H1 (cell line): ENCODE measurements around the gene LEUTX. TPM values are rescaled to one million over a fixed set of nuclear protein-coding genes. Genes with fewer than 3 reads are reported as not detected.

ENCODE experiments used
- CTCF ChIA-PET: fragments of 300-600 bp; sonication (Branson Sonifier 250); formaldehyde crosslinking; loops from one replicate; lab custom pipeline; 2021; ENCODE audit not compliant: partially characterized antibody; lab: Charles Lee
- POLR2A ChIA-PET: fragments of 300-600 bp; sonication (Branson Sonifier 250); formaldehyde crosslinking; loops from one replicate; lab custom pipeline; 2021; ENCODE audit warnings: inconsistent platforms; ENCODE audit not compliant: partially characterized antibody; lab: Charles Lee
- DNase-seq, 2 experiments: peaks; one replicate each; pipeline versions ENCODE4 v3.0.0 to v3.0.0-alpha.2; 2010 to 2022; ENCODE audit warnings: low spot score in 2 of 2, low read depth in 1 of 2, mixed read lengths in 1 of 2
- FAIRE-seq: peaks from 2 replicates; lab custom pipeline; 2011; peaks lifted over from hg19 to GRCh38; lab: Jason Lieb, UNC
- H2AFZ ChIP-seq: 2 replicates; pipeline ENCODE4 v1.8.1; 2012; ENCODE audit warnings: low read length, inconsistent platforms
- H2AK5ac ChIP-seq: 2 replicates; pipeline ENCODE4 v1.6.1; 2013; ENCODE audit warnings: low read depth, low read length
- H2BK120ac ChIP-seq: replicated peaks from 2 replicates; pipeline ENCODE3; 2013; ENCODE audit warnings: low read depth, low read length, inconsistent platforms
- H2BK12ac ChIP-seq: 2 replicates; pipeline ENCODE4 v1.6.1; 2013; ENCODE audit warnings: low read depth, low read length
- H2BK15ac ChIP-seq: 2 replicates; pipeline ENCODE4 v1.6.1; 2013; ENCODE audit warnings: low read length
- H2BK20ac ChIP-seq: 2 replicates; pipeline ENCODE4 v1.6.1; 2013; ENCODE audit warnings: low read length
- H2BK5ac ChIP-seq: 2 replicates; pipeline ENCODE4 v1.6.1; 2013; ENCODE audit warnings: low read depth, low read length
- H3K14ac ChIP-seq: 2 replicates; pipeline ENCODE4 v1.6.1; 2013; ENCODE audit warnings: inconsistent platforms; ENCODE audit not compliant: insufficient read length
- H3K18ac ChIP-seq: 2 replicates; pipeline ENCODE4 v1.6.1; 2013; ENCODE audit warnings: low read length; ENCODE audit errors: extremely low read depth
- H3K23ac ChIP-seq: 2 replicates; pipeline ENCODE4 v1.6.1; 2013; ENCODE audit warnings: inconsistent platforms; ENCODE audit not compliant: insufficient read length
- H3K23me2 ChIP-seq: 2 replicates; pipeline ENCODE4 v1.6.1; 2013; ENCODE audit warnings: low read depth, low read length
- H3K27ac ChIP-seq: 2 replicates; pipeline ENCODE4 v1.6.1; 2011; ENCODE audit warnings: low read depth, low read length, inconsistent platforms
- H3K27me3 ChIP-seq, 4 experiments: replicated peaks in 1 of 4; 1 replicate in 1 of 4; 2 replicates in 3 of 4; pipeline versions ENCODE4 v1.6.1 to v1.8.1; 2011 to 2013; ENCODE audit warnings: low read length in 3 of 4, mild to moderate bottlenecking in 3 of 4, inconsistent platforms in 2 of 4, mixed read lengths in 2 of 4, moderate library complexity in 1 of 4; ENCODE audit not compliant: control insufficient read depth in 3 of 4, insufficient read depth in 3 of 4; ENCODE audit errors: extremely low read depth in 1 of 4
- H3K36me3 ChIP-seq, 4 experiments: 2 replicates each; pipeline versions ENCODE4 v1.6.1 to v1.8.1; 2011 to 2013; ENCODE audit warnings: mild to moderate bottlenecking in 4 of 4, low read length in 3 of 4, moderate library complexity in 2 of 4, control low read depth in 1 of 4, inconsistent platforms in 1 of 4; ENCODE audit not compliant: insufficient read depth in 4 of 4, control insufficient read depth in 2 of 4
- H3K4ac ChIP-seq: replicated peaks from 2 replicates; pipeline ENCODE3; 2013; ENCODE audit warnings: low read length, low read depth, mixed read lengths, inconsistent platforms; ENCODE audit not compliant: insufficient read length
- H3K4me1 ChIP-seq, 4 experiments: replicated peaks in 1 of 4; 1 replicate in 1 of 4; 2 replicates in 3 of 4; pipeline versions ENCODE4 v1.6.1 to v1.8.1; 2011 to 2013; ENCODE audit warnings: low read length in 3 of 4, inconsistent platforms in 2 of 4, mixed read lengths in 1 of 4; ENCODE audit not compliant: insufficient read depth in 4 of 4, control insufficient read depth in 3 of 4
- H3K4me2 ChIP-seq, 2 experiments: 2 replicates each; pipeline versions ENCODE4 v1.6.1 to v1.8.1; 2011 to 2013; ENCODE audit warnings: low read depth in 2 of 2, low read length in 2 of 2, control low read depth in 1 of 2, inconsistent platforms in 1 of 2, mild to moderate bottlenecking in 1 of 2; ENCODE audit not compliant: insufficient read depth in 1 of 2
- H3K4me3 ChIP-seq, 4 experiments: fragments of 200-600, 300-600 bp in 1 of 4; sonication (generic), shearing (Covaris generic), sonication (Bioruptor Twin) in 1 of 4; 2 replicates each; pipeline versions ENCODE4 v1.5.1 to v1.8.1; 2011 to 2016; ENCODE audit warnings: low read length in 4 of 4, low read depth in 3 of 4, control low read depth in 2 of 4, inconsistent platforms in 2 of 4, mild to moderate bottlenecking in 2 of 4, mixed read lengths in 1 of 4, moderate library complexity in 1 of 4; ENCODE audit not compliant: insufficient read depth in 2 of 4; ENCODE audit errors: extremely low read depth in 1 of 4
- H3K56ac ChIP-seq: replicated peaks from 2 replicates; pipeline ENCODE3; 2013; ENCODE audit warnings: low read depth, mild to moderate bottlenecking, mixed read lengths, low read length, inconsistent platforms; ENCODE audit not compliant: insufficient read length
- H3K79me1 ChIP-seq: 2 replicates; pipeline ENCODE4 v1.6.1; 2013; ENCODE audit warnings: low read depth, low read length, control low read depth
- H3K79me2 ChIP-seq, 2 experiments: 2 replicates each; pipeline versions ENCODE4 v1.6.1 to v1.8.1; 2012 to 2013; ENCODE audit warnings: low read length in 2 of 2, mild to moderate bottlenecking in 2 of 2, inconsistent platforms in 1 of 2; ENCODE audit not compliant: insufficient read depth in 2 of 2, control insufficient read depth in 1 of 2
- H3K9ac ChIP-seq, 4 experiments: replicated peaks in 1 of 4; 1 replicate in 1 of 4; 2 replicates in 3 of 4; pipeline versions ENCODE4 v1.6.1 to v1.8.1; 2011 to 2013; ENCODE audit warnings: low read depth in 3 of 4, low read length in 3 of 4, control low read depth in 2 of 4, mild to moderate bottlenecking in 2 of 4, moderate library complexity in 2 of 4, inconsistent platforms in 1 of 4; ENCODE audit errors: extremely low read depth in 1 of 4
- H3K9me3 ChIP-seq, 2 experiments: 2 replicates each; pipeline versions ENCODE4 v1.6.1 to v1.8.1; 2012 to 2013; ENCODE audit warnings: mild to moderate bottlenecking in 2 of 2, moderate library complexity in 2 of 2, control low read depth in 1 of 2, inconsistent platforms in 1 of 2, low read depth in 1 of 2, low read length in 1 of 2, mixed read lengths in 1 of 2; ENCODE audit not compliant: insufficient read depth in 2 of 2
- H4K20me1 ChIP-seq, 2 experiments: replicated peaks in 1 of 2; 2 replicates each; pipeline versions ENCODE3 to v1.8.1; 2011 to 2013; ENCODE audit warnings: inconsistent platforms in 2 of 2, low read length in 2 of 2, mild to moderate bottlenecking in 1 of 2; ENCODE audit not compliant: insufficient read depth in 2 of 2, control insufficient read depth in 1 of 2
- H4K5ac ChIP-seq: 2 replicates; pipeline ENCODE4 v1.6.1; 2013; ENCODE audit warnings: low read length, low read depth, mixed read lengths, inconsistent platforms; ENCODE audit not compliant: insufficient read length
- H4K8ac ChIP-seq: 2 replicates; pipeline ENCODE4 v1.8.0; 2013; ENCODE audit warnings: mild to moderate bottlenecking, moderate library complexity, low read length, inconsistent platforms; ENCODE audit not compliant: insufficient read depth; ENCODE audit errors: extremely low read depth
- H4K91ac ChIP-seq: replicated peaks from 2 replicates; pipeline ENCODE3; 2013; ENCODE audit warnings: low read length, mixed read lengths, inconsistent platforms; ENCODE audit not compliant: insufficient read length
- WGBS, 2 experiments: shearing (Covaris generic) in 1 of 2; methylation state at CpG; one replicate each; pipeline versions ENCODE4 v1.1.6 to v1.1.7; 2013 to 2015; ENCODE audit warnings: low lambda C conversion rate in 2 of 2, mixed read lengths in 2 of 2, inconsistent platforms in 1 of 2, low coverage in 1 of 2, missing lambda C conversion rate in 1 of 2; ENCODE audit not compliant: insufficient replicate concordance in 2 of 2, insufficient coverage in 1 of 2, insufficient read length in 1 of 2; ENCODE audit errors: extremely low coverage in 1 of 2, missing lambda C conversion rate in 1 of 2; 5-methylcytosine and 5-hydroxymethylcytosine counted together
- polyA plus RNA-seq, 7 experiments: library from polyadenylated mRNA; depleted of rRNA in 3 of 7; stranded (reverse) in 5 of 7; unstranded in 2 of 7; fragments of >200 nt in 5 of 7; fragments of 200-250 nt in 2 of 7; gene quantifications; 1 replicate in 5 of 7; 2 replicates in 1 of 7; 4 replicates in 1 of 7; pipeline versions ENCODE4 v1.2.1 to v1.2.3, GENCODE V29; 2011 to 2013; ENCODE audit warnings: missing spikeins in 2 of 7, mixed read lengths in 2 of 7
- total RNA-seq: library from RNA; stranded (reverse); fragmentation: NEBNext Ultra II Directional; extraction: Animal tissue kit (Norgen Biotek cat#: 25700); gene quantifications from 2 replicates; pipeline ENCODE4 v1.2.1, GENCODE V29; 2021

The LEUTX gene
- total and polyA plus RNA-seq, 2 of the 8 experiments (the other 6 are each of a cell fraction or from before 2014, with no cell fraction given): not detected

DNA sequence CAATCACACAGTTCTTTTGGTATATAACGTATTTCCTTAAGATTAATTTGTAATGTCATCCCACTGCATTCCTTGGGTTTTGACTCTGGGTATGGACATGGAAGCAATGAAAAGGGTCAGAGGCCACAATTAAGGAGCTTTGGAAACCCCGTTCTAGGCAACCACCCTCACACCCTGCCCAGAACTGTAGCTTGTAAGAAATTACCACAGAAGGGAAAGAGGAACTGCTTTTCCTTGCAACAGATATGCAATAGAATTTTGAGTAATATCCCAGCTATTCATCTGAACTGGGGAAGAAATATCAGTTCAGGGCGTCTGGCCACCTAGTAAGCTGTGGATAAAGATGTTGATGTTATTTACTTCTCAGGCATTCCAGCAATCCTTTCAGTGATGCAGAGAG lies 39.8 kb upstream of the LEUTX start:
- ChIA-PET POLR2A (no interaction called here), CTCF (no interaction called here)
- Histone ChIP-seq H2BK12ac (no peak overlapping the region), H4K5ac (no peak overlapping the region), H3K4ac (no peak overlapping the region), H3K79me1 (no peaks in the 10 kb centered on the region), H3K4me2 (no peak overlapping the region), H3K56ac (no peak overlapping the region), H3K9ac (no peak overlapping the region), H3K27ac (no peak overlapping the region), H2BK120ac (no peak overlapping the region), H3K9me3 (no peaks in the 10 kb centered on the region), H3K4me3 (no peak overlapping the region), H3K14ac (no peak overlapping the region), H2AK5ac (no peak overlapping the region), H2BK20ac (no peak overlapping the region), H2AFZ (no peak overlapping the region), H3K18ac (no peak overlapping the region), H3K23ac (no peak overlapping the region), H3K27me3 (no peaks in the 10 kb centered on the region; a peak in 1 of 7 replicates), H4K8ac (no peak overlapping the region), H3K36me3 (no peaks in the 10 kb centered on the region), H2BK5ac (no peak overlapping the region), H4K91ac (no peak overlapping the region), H4K20me1 (no peaks in the 10 kb centered on the region), H2BK15ac (no peak overlapping the region), H3K23me2 (no peaks in the 10 kb centered on the region), H3K4me1 (peaks cover 0 to 3% (median under 1%) of the 10 kb centered on the region in 4 experiments; a peak in 2 of 7 replicates), H3K79me2 (no peaks in the 10 kb centered on the region)
- DNase-seq (no peak), FAIRE-seq (peak; percentile 50)
- 79% methylated on average over 3 of the region's 3 CpGs; no CpG with 5 or more reads in 1 of the 2 experiments for WGBS, 2 experiments
